Uterus (tissue), 4 donors: Measurements from ENCODE around the gene POLE. TPM values are rescaled to one million over a fixed set of nuclear protein-coding genes. Genes with fewer than 3 reads are reported as not detected.

ENCODE experiments used
- DNase-seq, 2 donors: peaks; one replicate each; pipeline ENCODE4 v3.0.0-alpha.2; 2019 to 2020
- H3K27ac ChIP-seq, 2 donors: fragments of 200-600 bp; sonication (generic); 1 replicate in 1 of 2; 2 replicates in 1 of 2; pipeline ENCODE4 v1.5.1; 2016 to 2018
- H3K27me3 ChIP-seq, 2 donors: fragments of 200-600 bp; sonication (generic); one replicate each; pipeline ENCODE4 v1.5.1; 2018 to 2019; ENCODE audit warnings: control low read depth in 1 of 2
- H3K36me3 ChIP-seq, 2 donors: fragments of 200-600 bp; sonication (generic); one replicate each; pipeline ENCODE4 v1.5.1; 2019; ENCODE audit warnings: control low read depth in 1 of 2
- H3K4me1 ChIP-seq, 2 donors: fragments of 200-600 bp; sonication (generic); one replicate each; pipeline ENCODE4 v1.5.1; 2018 to 2019; ENCODE audit warnings: control low read depth in 1 of 2
- H3K4me3 ChIP-seq, 2 donors: fragments of 200-600 bp; sonication (generic); 1 replicate in 1 of 2; 2 replicates in 1 of 2; pipeline ENCODE4 v1.5.1; 2018 to 2019; ENCODE audit warnings: mild to moderate bottlenecking in 1 of 2
- H3K9me3 ChIP-seq, 2 donors: fragments of 200-600 bp; sonication (generic); one replicate each; pipeline ENCODE4 v1.5.1; 2019; ENCODE audit warnings: control low read depth in 1 of 2
- CTCF ChIP-seq, 4 experiments: fragments of 200-600 bp in 2 of 4; fragments of 450-650 bp in 2 of 4; sonication (generic) in 2 of 4; IDR thresholded peaks; one replicate each; pipeline ENCODE4 v1.5.1; 2016 to 2019; ENCODE audit warnings: antibody characterized with exemption in 4 of 4, mild to moderate bottlenecking in 2 of 4, moderate library complexity in 1 of 4
- POLR2A ChIP-seq, 2 donors: fragments of 450-650 bp; IDR thresholded peaks; one replicate each; pipeline ENCODE4 v1.6.1; 2016; ENCODE audit warnings: antibody characterized with exemption in 2 of 2, mild to moderate bottlenecking in 1 of 2, moderate library complexity in 1 of 2
- intact Hi-C: fragments of 100-400 bp; cut with DNase I; formaldehyde crosslinking; loops from one replicate; pipeline ENCODE4 v1.15.1; 2023; ENCODE audit warnings: low total_unique reads
- total RNA-seq, 4 donors: library from RNA; depleted of rRNA in 3 of 4; stranded (reverse); fragments of >200 nt in 3 of 4; gene quantifications; one replicate each; pipeline versions ENCODE4 v1.1.0 to v1.2.4, GENCODE V29; 2014 to 2023
- donor health status: DM: yes; HTN: yes; CAD: no.

POLE gene
- total RNA-seq, 4 donors from 2014 or later, result 7.7 to 71.3 (median 28.8) TPM

- Histone ChIP-seq H3K36me3 (no peaks in the 10 kb centered on the region), H3K4me3 (no peak overlapping the region), H3K4me1 (no peaks in the 10 kb centered on the region), H3K27me3 (no peaks in the 10 kb centered on the region), H3K27ac (no peak overlapping the region), H3K9me3 (no peaks in the 10 kb centered on the region)
- DNase-seq, result no peak
- TF ChIP-seq CTCF (IDR thresholded peaks at IDR 0.05) (no peak), POLR2A (IDR thresholded peaks at IDR 0.05) (no peak)
- intact Hi-C loops, result no loop called here
Measured at GRCh38 chr12:132675757-132676432, 11.2 kb downstream of the POLE start.

- no peaks in the 10 kb centered on the region for H3K9me3 ChIP-seq
- TF ChIP-seq POLR2A (IDR thresholded peaks at IDR 0.05) (no peak), CTCF (IDR thresholded peaks at IDR 0.05) (no peak)
- H3K27me3 ChIP-seq, result no peaks in the 10 kb centered on the region
- no peak for DNase-seq
- no peak overlapping the region for H3K27ac ChIP-seq
- no peak overlapping the region for H3K4me3 ChIP-seq
- intact Hi-C loops, result no loop called here
- no peaks in the 10 kb centered on the region for H3K4me1 ChIP-seq
- no peaks in the 10 kb centered on the region for H3K36me3 ChIP-seq
Measured at GRCh38 chr12:132674561-132674960, 12.6 kb downstream of the POLE start.

GRCh38 chr12:132673288-132674179 is 13.6 kb downstream of the POLE start:
- Histone ChIP-seq H3K36me3 (no peaks in the 10 kb centered on the region), H3K9me3 (no peaks in the 10 kb centered on the region), H3K27me3 (no peaks in the 10 kb centered on the region), H3K4me3 (no peak overlapping the region), H3K4me1 (no peaks in the 10 kb centered on the region), H3K27ac (no peak overlapping the region)
- intact Hi-C loops, result no loop called here
- no peak for DNase-seq
- TF ChIP-seq CTCF (IDR thresholded peaks at IDR 0.05), result no peak
- TF ChIP-seq POLR2A (IDR thresholded peaks at IDR 0.05), result no peak

- intact Hi-C loops, result no loop called here
- no peaks in the 10 kb centered on the region for H3K27me3 ChIP-seq
- no peak overlapping the region for H3K4me3 ChIP-seq
- H3K4me1 ChIP-seq, result no peaks in the 10 kb centered on the region
- H3K9me3 ChIP-seq, result no peaks in the 10 kb centered on the region
- H3K27ac ChIP-seq, result no peak overlapping the region
- no peak for TF ChIP-seq CTCF (IDR thresholded peaks at IDR 0.05)
- TF ChIP-seq POLR2A (IDR thresholded peaks at IDR 0.05), result no peak
- H3K36me3 ChIP-seq, result no peaks in the 10 kb centered on the region
- DNase-seq, result no peak
Measured at GRCh38 chr12:132672678-132673077, 14.5 kb downstream of the POLE start.

GRCh38 chr12:132672116-132672515 is 15.0 kb downstream of the POLE start:
- no peak for DNase-seq
- TF ChIP-seq POLR2A (IDR thresholded peaks at IDR 0.05) (no peak), CTCF (IDR thresholded peaks at IDR 0.05) (no peak)
- Histone ChIP-seq H3K27me3 (no peaks in the 10 kb centered on the region), H3K36me3 (no peaks in the 10 kb centered on the region), H3K9me3 (no peaks in the 10 kb centered on the region), H3K4me1 (no peaks in the 10 kb centered on the region), H3K27ac (no peak overlapping the region), H3K4me3 (no peak overlapping the region)
- intact Hi-C loops, result no loop called here
